GM12891 (cell line): Measurements from ENCODE around the gene PTMA.

ENCODE experiments used
- PAX5 ChIP-seq: IDR thresholded peaks from 2 replicates; pipeline ENCODE4 v1.6.1; 2011; ENCODE audit warnings: low read length, moderate library complexity, mild to moderate bottlenecking; ENCODE audit not compliant: insufficient read depth, severe bottlenecking
- POLR2A ChIP-seq: IDR thresholded peaks from 2 replicates; pipeline ENCODE4 v1.6.1; 2011; ENCODE audit warnings: low read depth, low read length, control low read depth
- POLR2AphosphoS5 ChIP-seq: IDR thresholded peaks from 2 replicates; pipeline ENCODE4 v1.6.1; 2011; ENCODE audit warnings: low read depth, low read length, control low read depth
- SPI1 ChIP-seq: IDR thresholded peaks from 2 replicates; pipeline ENCODE4 v1.6.1; 2011; ENCODE audit warnings: low read depth, low read length, control low read depth

- TF ChIP-seq POLR2A (peak; percentile 65), POLR2AphosphoS5 (peak; percentile 73), PAX5 (no peak), SPI1 (no peak)
Observed at GRCh38 chr2:231711677-231712450, 3.5 kb downstream of the PTMA start.
